ENCODE measurements around the gene DMC1.
A peak's percentile ranks its signal among the peaks of the same experiment; 100 is the strongest.
"Not testable (repeated sequence)": the region's sequence is repeated elsewhere in the genome, so short reads cannot be mapped to it uniquely, and the experiment has no call there.

Gene DMC1, protein sequence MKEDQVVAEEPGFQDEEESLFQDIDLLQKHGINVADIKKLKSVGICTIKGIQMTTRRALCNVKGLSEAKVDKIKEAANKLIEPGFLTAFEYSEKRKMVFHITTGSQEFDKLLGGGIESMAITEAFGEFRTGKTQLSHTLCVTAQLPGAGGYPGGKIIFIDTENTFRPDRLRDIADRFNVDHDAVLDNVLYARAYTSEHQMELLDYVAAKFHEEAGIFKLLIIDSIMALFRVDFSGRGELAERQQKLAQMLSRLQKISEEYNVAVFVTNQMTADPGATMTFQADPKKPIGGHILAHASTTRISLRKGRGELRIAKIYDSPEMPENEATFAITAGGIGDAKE

GRCh38 chr22:38569972-38570778 is at the start of gene DMC1:
Gene DMC1 (minus strand): TSS chr22:38570183. CDS start chr22:38568256, 1,927 bp downstream.
- peak; percentile 95 for DNase-seq

DNA sequence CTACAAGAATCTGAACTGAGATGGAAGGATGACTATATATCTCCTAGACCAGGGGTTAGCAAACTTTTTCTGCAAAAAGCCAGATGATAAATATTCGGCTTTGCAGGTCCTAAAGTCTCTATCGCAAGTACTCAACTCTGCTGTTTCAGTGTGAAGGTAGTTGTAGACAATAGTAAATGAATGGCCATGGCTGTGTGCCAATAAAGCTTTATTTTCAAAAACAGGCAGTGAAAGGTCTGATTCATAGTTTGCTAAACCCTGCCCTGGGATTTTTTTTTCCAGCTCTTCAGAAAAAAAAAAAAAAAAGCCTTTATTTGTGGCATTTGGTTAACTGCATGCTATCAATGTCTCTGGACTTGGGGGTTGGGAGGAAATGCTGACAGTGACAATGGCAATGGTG is 48.7 kb upstream of the DMC1 start:
- DNase-seq = no peak

- no peak for DNase-seq
Measured at GRCh38 chr22:38618258-38618657, 48.3 kb upstream of the DMC1 start.

DNA sequence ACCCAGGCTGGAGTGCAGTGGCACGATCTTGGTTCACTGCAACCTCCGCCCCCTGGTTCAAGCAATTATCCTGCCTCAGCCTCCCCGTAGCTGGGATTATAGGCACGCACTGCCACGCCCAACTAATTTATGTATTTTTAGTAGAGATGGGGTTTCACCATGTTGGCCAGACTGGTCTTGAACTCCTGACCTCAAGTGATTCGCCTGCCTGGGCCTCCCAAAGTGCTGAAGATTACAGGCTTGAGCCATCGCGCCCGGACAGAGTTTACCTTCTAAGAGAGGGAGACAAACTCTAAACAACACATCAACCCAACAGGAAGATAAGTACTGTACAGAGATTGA is 45.1 kb upstream of the DMC1 start:
- not testable (repeated sequence) for DNase-seq

GRCh38 chr22:38614332-38615063 is 44.5 kb upstream of the DMC1 start:
- DNase-seq = no peak

DNA sequence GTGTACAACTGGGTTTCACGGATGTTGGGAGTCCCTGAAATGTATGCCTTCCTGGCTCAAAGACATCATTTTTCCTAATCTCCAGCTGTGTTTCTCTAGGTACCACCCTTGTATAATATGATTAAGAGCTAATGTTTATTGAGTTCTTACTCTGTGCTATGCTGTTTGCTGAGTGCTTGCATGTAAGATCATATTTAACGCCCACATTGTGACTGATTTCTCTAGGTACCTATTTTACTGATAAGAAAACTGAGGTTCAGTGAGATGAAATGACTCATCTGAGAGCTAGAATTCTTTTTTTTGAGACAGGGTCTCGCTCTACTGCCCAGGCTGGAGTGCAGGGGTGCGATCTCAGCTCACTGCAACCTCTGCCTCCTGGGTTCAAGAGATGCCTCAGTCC is 43.6 kb upstream of the DMC1 start:
- no peak for DNase-seq

- DNase-seq = no peak
Measured at GRCh38 chr22:38612217-38613006, 42.4 kb upstream of the DMC1 start.

DNA sequence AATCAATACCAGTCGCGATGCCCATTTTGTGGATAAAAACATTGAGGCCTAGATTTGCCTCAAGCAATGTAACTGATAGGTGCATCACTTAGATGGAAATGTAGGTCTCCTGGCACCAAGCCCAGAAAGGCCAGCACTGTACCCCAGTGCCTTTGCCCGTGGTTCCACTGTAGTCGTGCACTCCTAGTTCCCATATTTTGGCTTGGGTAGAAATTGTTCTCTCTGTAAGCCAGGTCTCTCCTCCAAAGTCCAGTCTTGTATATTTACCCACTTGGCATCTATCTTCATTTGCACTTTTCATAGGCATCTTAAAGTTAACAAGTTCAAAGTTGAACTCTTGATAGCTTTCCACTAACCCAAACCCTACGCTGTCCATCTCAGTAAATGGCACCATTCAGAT is 41.6 kb upstream of the DMC1 start:
- DNase-seq = no peak

GRCh38 chr22:38610234-38610633 is 40.3 kb upstream of the DMC1 start:
- no peak for DNase-seq

DNA sequence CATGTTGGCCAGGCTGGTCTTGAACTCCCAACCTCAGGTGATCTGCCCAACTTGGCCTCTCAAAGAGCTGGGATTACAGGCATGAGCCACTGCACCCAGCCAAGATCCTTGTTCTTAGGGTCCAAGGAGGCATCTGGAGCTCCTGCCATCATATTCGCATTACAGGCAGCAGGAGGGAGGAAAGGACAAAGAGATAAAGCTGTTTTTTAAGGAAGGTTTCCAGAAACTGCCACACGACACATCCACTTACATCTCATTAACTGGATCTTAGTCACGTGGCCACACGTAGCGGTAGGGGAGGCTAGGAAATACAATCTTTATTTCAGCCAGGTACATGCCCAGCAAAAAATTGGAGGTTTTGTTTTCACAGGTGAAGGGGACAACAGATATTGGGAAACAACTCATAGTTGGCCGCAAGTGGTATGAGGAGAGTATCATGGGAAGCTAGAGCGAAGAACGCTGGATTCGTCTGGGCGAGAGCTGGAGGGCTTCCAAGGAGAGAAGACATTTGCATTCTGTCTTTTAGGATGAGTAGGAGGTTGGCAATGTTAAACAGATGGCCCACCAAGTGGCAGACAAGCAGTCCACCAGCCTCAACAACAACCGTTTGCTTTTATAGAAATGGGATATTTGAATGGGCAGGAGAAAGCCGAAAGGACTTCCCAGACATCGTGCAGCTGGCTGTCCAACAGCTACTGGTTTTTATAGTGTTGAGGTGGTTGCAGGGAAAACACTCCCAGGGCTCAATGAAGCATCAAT is 39.2 kb upstream of the DMC1 start:
- no peak for DNase-seq

GRCh38 chr22:38607680-38608079 is 37.7 kb upstream of the DMC1 start:
- DNase-seq = no peak

DNA sequence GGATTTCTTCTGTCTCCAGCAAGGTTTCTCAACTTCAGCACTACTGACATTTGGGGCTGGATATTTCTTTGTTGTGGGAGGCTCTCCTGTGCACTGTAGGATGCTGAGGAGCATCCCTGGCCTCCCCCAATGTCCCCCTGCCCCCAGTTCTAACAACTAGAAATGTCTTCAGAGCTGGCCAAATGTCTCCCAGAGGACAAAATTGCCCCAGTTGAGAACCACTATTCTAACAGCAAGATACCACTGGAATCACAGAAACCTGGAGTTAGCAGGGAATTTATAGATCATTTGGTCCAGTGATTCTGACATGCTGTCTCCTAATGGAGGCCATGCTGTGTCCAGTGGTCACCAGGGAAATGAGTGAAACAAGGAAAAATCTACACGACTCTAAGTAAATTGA is 32.2 kb upstream of the DMC1 start:
- DNase-seq = no peak

DNA sequence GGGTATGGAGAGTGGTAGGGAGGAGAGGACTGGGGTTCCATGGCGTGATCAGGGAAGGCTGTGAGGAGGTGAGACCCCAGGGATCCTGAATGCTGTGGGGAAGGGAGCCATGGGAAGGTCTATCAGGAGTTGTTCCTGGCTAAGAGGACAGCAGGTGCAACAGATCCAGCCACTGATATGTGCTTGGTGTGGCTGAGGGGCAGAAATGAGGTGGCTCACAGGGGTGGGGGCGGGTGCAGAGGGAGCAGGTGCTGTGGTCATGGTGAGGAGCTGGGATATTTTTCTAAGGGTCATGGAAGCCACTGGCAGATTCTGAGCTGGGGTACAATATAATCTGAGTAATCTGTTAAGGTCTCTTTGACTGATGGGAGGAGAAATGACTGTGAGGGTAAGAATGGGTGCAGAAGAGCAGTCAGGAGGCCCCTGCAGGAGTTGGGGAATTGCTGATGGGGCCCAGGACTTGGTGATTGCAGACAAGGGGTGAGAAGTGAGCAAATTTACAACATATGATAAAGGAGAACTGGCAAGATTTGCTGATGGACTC is 31.3 kb upstream of the DMC1 start:
- DNase-seq = no peak

- DNase-seq = no peak
Measured at GRCh38 chr22:38599466-38599865, 29.5 kb upstream of the DMC1 start.

DNA sequence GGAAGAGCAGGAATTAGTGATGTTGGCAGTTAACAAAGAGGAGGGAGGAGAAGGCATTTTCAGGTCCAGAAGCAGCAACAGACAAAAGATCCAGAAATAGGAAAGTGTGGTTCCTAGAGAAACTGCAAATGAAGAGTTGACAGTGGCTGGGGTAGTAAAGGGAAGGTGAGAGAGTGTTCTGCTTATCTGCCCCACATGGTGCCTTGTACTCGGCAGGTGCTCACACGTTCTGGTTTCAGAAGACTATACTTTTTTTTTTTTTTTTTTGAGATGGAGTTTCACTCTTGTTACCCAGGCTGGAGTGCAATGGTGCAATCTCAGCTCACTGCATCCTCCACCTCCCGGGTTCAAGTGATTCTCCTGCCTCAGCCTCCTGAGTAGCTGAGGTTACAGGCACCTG is 12.9 kb upstream of the DMC1 start:
- not testable (repeated sequence) for DNase-seq

GRCh38 chr22:38578505-38578904 is 8.5 kb upstream of the DMC1 start:
- DNase-seq = no peak

DNA sequence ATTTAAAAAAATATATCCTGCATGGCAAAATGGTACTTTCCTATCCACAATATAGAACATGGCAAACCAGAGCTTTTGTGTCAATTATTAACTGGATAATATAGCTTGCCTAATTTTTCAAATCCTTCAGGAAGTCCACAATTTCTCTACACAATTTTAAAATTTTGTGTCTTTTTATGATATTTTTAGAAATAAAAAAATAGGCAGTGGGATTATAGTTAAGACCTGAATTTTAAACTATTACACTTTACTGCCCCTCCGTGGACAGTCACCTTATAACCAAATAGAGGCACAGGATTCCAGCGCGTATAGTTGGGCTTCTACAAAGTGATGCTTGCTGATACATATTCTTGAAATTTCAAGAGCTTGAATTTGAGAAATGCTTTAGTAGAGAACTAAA is 2.1 kb upstream of the DMC1 start:
- peak; percentile 26 for DNase-seq

GRCh38 chr22:38570779-38571364 is 889 bp upstream of the DMC1 start:
- peak; percentile 36 for DNase-seq

DNA sequence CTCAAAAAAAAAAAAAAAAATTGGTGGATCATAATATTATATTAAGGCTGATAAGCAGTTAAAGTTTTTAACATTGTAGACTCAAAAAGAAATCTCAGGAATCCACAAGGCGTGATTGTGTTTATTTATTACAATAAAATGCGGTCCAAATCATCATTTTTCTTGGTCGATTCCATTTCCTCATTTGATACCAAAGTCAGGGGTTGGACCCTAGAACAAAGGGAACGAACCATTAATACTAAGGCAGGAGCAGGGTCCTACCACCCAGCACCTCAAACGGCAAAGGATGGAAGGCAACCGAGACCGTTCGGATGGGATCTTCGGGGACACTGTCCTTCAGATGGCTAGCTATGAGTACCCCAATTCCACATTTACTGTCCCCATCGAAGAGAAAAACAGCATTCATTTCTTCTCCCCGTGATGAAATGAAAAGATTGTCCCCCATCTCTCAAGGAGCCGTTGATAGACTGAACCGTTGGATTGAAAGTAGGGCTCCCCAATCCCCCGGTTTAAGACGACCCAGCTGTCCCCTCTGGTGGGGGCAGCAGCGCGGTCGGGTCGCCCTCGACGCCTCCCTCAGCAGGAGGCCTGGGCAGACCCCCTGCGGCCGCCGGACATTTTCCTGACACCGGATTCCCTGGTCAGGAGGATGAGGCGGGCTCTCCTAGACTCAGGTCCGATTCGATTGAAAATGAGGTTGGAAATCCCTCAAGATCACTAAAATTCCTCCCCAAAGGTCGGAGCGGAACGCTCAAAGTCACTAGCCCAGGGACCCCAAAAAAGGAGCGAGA is 607 bp downstream of the DMC1 start:
- DNase-seq = no peak

GRCh38 chr22:38567531-38568285 is 2.3 kb downstream of the DMC1 start:
- no peak for DNase-seq
